Keratinocyte (primary cell): Measurements from ENCODE around the gene GUCY1A1. TPM values are rescaled to one million over a fixed set of nuclear protein-coding genes. Genes with fewer than 3 reads are reported as not detected.

Source experiments
- DNase-seq: peaks from one replicate; pipeline ENCODE4 v3.0.0-alpha.2; 2011; ENCODE audit warnings: low read depth, missing footprints, low spot score
- FAIRE-seq: peaks from 2 replicates; lab custom pipeline; 2011; peaks lifted over from hg19 to GRCh38; lab: Jason Lieb, UNC
- H2AFZ ChIP-seq: 2 replicates; pipeline ENCODE4 v1.6.0; 2012; ENCODE audit warnings: low read length, control low read depth, inconsistent platforms; ENCODE audit not compliant: control insufficient read depth
- H3K27ac ChIP-seq: 2 replicates; pipeline ENCODE4 v1.5.1; 2011; ENCODE audit warnings: low read length; ENCODE audit not compliant: control insufficient read depth, insufficient read depth
- H3K27me3 ChIP-seq: 3 replicates; pipeline ENCODE4 v1.6.0; 2011; ENCODE audit warnings: low read length; ENCODE audit not compliant: control insufficient read depth, insufficient read depth; ENCODE audit errors: extremely low read depth
- H3K36me3 ChIP-seq, 2 experiments: 2 replicates in 1 of 2; 3 replicates in 1 of 2; pipeline ENCODE4 v1.5.1; 2011; ENCODE audit warnings: low read length in 2 of 2, mild to moderate bottlenecking in 1 of 2; ENCODE audit not compliant: control insufficient read depth in 2 of 2, insufficient read depth in 2 of 2; ENCODE audit errors: extremely low read depth in 1 of 2
- H3K4me1 ChIP-seq: 3 replicates; pipeline ENCODE4 v1.5.1; 2011; ENCODE audit warnings: low read length; ENCODE audit not compliant: control insufficient read depth, insufficient read depth; ENCODE audit errors: extremely low read depth
- H3K4me2 ChIP-seq: 3 replicates; pipeline ENCODE4 v1.6.0; 2011; ENCODE audit warnings: low read depth, low read length; ENCODE audit not compliant: control insufficient read depth, insufficient read depth; ENCODE audit errors: extremely low read depth
- H3K4me3 ChIP-seq, 3 experiments: fragments of 200-600 bp in 1 of 3; sonication (generic) in 1 of 3; 2 replicates in 2 of 3; 3 replicates in 1 of 3; pipeline ENCODE4 v1.5.1; 2011 to 2016; ENCODE audit warnings: low read length in 3 of 3, mild to moderate bottlenecking in 3 of 3, control low read depth in 2 of 3, inconsistent platforms in 1 of 3, low read depth in 1 of 3, mixed read lengths in 1 of 3, mixed run types in 1 of 3, moderate library complexity in 1 of 3; ENCODE audit not compliant: control insufficient read depth in 2 of 3, insufficient read depth in 2 of 3; ENCODE audit errors: extremely low read depth in 1 of 3
- H3K79me2 ChIP-seq: 2 replicates; pipeline ENCODE4 v1.6.0; 2012; ENCODE audit warnings: low read length; ENCODE audit not compliant: control insufficient read depth, insufficient read depth
- H3K9ac ChIP-seq: 3 replicates; pipeline ENCODE4 v1.6.0; 2011; ENCODE audit warnings: low read length; ENCODE audit not compliant: control insufficient read depth, insufficient read depth; ENCODE audit errors: extremely low read depth
- H3K9me1 ChIP-seq: 3 replicates; pipeline ENCODE4 v1.6.0; 2011; ENCODE audit warnings: low read length; ENCODE audit not compliant: control insufficient read depth, insufficient read depth; ENCODE audit errors: extremely low read depth
- H3K9me3 ChIP-seq: 2 replicates; pipeline ENCODE4 v1.5.1; 2012; ENCODE audit warnings: low read depth, low read length; ENCODE audit not compliant: control insufficient read depth
- H4K20me1 ChIP-seq: 3 replicates; pipeline ENCODE4 v1.6.0; 2011; ENCODE audit warnings: low read length; ENCODE audit not compliant: control insufficient read depth, insufficient read depth; ENCODE audit errors: extremely low read depth
- CTCF ChIP-seq, 3 experiments: IDR thresholded peaks in 1 of 3; conservative IDR thresholded peaks in 1 of 3; optimal IDR thresholded peaks in 1 of 3; 2 replicates in 2 of 3; 3 replicates in 1 of 3; pipeline versions ENCODE3 to v1.5.1; 2011; ENCODE audit warnings: low read length in 3 of 3, mild to moderate bottlenecking in 3 of 3, moderate library complexity in 2 of 3, control low read depth in 1 of 3, inconsistent platforms in 1 of 3; ENCODE audit not compliant: insufficient read depth in 2 of 3; ENCODE audit errors: extremely low read depth in 1 of 3
- EZH2 ChIP-seq: IDR thresholded peaks from one replicate; pipeline ENCODE4 v1.6.1; 2012; ENCODE audit warnings: inconsistent platforms, mild to moderate bottlenecking, low read length, moderate library complexity
- dilution Hi-C: fragments of 300-500 bp; cut with MboI; formaldehyde crosslinking; loops from one replicate; pipeline ENCODE4 v1.7.0; 2020; ENCODE audit warnings: low sequenced_read_pairs; ENCODE audit not compliant: extremely low pct_ligation_motif_present
- polyA plus RNA-seq, 5 experiments: library from polyadenylated mRNA; depleted of rRNA in 3 of 5; stranded (reverse) in 3 of 5; stranded (forward) in 1 of 5; unstranded in 1 of 5; fragments of >200 nt; gene quantifications; 1 replicate in 1 of 5; 2 replicates in 3 of 5; 3 replicates in 1 of 5; pipeline versions ENCODE4 v1.2.1 to v1.2.3, GENCODE V29; 2011 to 2012; ENCODE audit warnings: missing spikeins in 2 of 5, low read depth in 1 of 5, low replicate concordance in 1 of 5

The GUCY1A1 gene
- polyA plus RNA-seq, 1 donor (not counting 4 experiments of a cell fraction or from before 2014, with no cell fraction given) = 0.05 TPM

GRCh38 chr4:155684892-155685541, 18.4 kb downstream of the GUCY1A1 start:
- FAIRE-seq = no peak
- H3K4me3 ChIP-seq = no peak overlapping the region
- H2AFZ ChIP-seq = no peak overlapping the region
- no peak overlapping the region for H3K4me2 ChIP-seq
- H4K20me1 ChIP-seq = no peaks in the 10 kb centered on the region
- DNase-seq = no peak
- H3K9ac ChIP-seq = no peak overlapping the region
- H3K27ac ChIP-seq = no peak overlapping the region
- H3K79me2 ChIP-seq = no peaks in the 10 kb centered on the region
- no peaks in the 10 kb centered on the region for H3K9me1 ChIP-seq
- H3K4me1 ChIP-seq = no peaks in the 10 kb centered on the region
- H3K9me3 ChIP-seq = no peaks in the 10 kb centered on the region
- H3K27me3 ChIP-seq = no peaks in the 10 kb centered on the region
- TF ChIP-seq CTCF (optimal IDR thresholded peaks at IDR 0.05 in 1 of 3, IDR thresholded peaks at IDR 0.05 in 1 of 3, conservative IDR thresholded peaks at IDR 0.05 in 1 of 3; ENCODE audit: extremely low read depth in 1 of 3, insufficient read depth in 2 of 3, low read length in 3 of 3) = no peak
- no peak for TF ChIP-seq EZH2
- dilution Hi-C loops = no loop called here
- no peaks in the 10 kb centered on the region for H3K36me3 ChIP-seq

GRCh38 chr4:155687380-155687982, 20.8 kb downstream of the GUCY1A1 start:
- Histone ChIP-seq H3K4me1 (no peaks in the 10 kb centered on the region), H3K9ac (no peak overlapping the region), H3K9me3 (no peaks in the 10 kb centered on the region), H3K4me3 (no peak overlapping the region), H3K9me1 (no peaks in the 10 kb centered on the region), H3K36me3 (no peaks in the 10 kb centered on the region), H3K79me2 (no peaks in the 10 kb centered on the region), H2AFZ (no peak overlapping the region), H3K27ac (no peak overlapping the region), H3K4me2 (no peak overlapping the region), H3K27me3 (no peaks in the 10 kb centered on the region), H4K20me1 (no peaks in the 10 kb centered on the region)
- FAIRE-seq = no peak
- dilution Hi-C loops = no loop called here
- TF ChIP-seq EZH2 (no peak), CTCF (optimal IDR thresholded peaks at IDR 0.05 in 1 of 3, IDR thresholded peaks at IDR 0.05 in 1 of 3, conservative IDR thresholded peaks at IDR 0.05 in 1 of 3; ENCODE audit: extremely low read depth in 1 of 3, insufficient read depth in 2 of 3, low read length in 3 of 3) (no peak)
- no peak for DNase-seq
